GM21825 (cell line): Measurements from ENCODE around the gene BTBD9.

Source experiments
- ATAC-seq: cut with Tn5 transposase; IDR thresholded peaks from one replicate; pipeline ENCODE4 v1.9.1; 2021; ENCODE audit warnings: mild to moderate bottlenecking, moderate library complexity; ENCODE audit not compliant: unreplicated experiment

Gene BTBD9

DNA sequence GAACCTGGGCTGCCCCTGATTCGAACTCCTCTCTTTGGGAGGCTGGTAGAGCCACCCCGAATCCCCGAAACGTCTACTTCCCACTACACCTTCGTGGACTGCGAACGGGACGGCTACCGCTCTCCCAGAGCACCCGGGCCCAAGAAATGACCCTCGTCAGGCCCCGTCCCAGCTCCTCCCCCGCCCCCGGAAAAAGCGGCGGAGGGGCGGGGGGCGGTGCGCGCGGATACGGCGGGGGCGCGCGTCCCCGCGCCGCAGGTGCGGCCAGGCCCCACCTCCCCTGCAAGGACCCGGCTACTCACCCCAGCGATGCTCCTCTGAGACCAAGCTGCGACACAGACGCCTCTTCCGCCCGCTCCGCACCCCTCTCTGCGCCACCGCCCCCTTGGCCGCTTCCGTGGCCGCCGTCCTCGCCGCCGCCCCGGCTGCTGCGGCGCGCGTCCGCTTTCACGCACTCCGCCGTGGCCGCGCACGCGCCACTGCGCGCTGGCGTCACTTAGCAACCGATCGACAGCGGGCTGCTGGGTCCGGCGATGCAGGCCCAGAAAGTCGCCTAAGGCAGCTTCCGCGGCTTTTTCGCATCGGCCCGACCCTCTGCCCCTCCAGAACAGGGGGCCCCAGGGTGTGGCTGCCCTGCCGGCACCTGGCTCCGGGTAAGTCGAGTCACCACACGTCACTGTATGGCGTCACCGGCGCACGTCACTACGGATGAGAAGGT lies at the start of gene BTBD9:
BTBD9 (minus strand) TSS at position 432 of the 718 bp plus-strand sequence.
- ATAC-seq = peak; percentile 77

DNA sequence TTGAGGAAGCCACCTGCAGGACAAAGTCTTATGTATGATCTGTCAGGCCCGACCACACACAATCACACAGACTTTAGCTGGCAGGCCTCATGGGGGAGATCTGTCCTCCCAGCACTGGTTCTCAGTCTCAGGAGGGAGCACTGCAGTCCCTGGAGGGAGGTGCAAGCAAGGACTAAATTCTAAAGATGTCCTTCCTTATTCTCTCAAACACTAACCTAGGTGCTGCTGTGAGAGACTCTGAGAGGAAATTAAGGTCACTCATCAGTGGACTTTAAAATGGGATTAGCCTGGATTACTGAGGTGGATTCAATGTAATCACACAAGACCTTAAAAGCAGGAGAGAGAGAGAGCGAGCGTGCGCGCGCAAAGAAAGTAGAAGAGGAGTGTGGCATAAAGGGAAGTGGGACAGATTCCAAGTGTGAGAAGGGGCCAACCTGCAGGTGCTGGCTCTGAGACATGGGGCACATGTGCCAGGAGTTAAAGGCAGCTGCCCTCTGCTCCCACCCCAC lies 48.9 kb upstream of the BTBD9 start:
- ATAC-seq = peak; percentile 57

DNA sequence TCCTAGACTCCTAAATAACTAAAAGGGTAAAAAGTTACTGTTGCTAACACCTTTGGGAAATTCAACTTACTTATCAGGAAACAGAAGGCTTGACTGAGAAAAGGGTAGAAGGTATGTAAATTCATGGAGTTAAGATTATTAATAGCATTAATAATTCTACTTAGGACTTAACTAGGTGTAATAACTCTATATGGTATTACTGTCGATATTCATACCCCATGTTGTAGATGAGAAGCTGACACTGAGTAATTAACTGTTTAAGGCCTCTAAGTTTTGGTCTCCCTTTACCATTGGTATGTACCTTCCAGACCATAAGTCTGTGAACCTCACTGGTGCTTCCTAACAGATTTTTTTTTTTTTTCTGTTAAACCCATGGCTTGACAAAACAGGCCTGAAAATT lies 47.8 kb upstream of the BTBD9 start:
- no peak for ATAC-seq

DNA sequence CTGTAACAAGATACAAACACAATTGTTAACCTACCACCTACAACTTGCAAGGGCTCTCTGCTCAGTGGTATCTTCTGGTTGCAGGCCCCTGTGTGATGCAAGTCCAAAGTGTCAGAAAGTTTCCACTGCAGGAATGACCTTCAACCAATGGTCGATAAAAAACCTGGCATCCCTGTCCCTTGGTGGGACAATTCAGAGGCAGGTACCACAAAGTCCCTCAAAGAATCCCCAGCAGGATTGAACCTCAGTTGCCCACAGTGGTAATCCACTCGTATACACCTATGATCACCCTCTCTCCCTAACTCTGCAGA lies 47.3 kb upstream of the BTBD9 start:
- ATAC-seq = no peak

DNA sequence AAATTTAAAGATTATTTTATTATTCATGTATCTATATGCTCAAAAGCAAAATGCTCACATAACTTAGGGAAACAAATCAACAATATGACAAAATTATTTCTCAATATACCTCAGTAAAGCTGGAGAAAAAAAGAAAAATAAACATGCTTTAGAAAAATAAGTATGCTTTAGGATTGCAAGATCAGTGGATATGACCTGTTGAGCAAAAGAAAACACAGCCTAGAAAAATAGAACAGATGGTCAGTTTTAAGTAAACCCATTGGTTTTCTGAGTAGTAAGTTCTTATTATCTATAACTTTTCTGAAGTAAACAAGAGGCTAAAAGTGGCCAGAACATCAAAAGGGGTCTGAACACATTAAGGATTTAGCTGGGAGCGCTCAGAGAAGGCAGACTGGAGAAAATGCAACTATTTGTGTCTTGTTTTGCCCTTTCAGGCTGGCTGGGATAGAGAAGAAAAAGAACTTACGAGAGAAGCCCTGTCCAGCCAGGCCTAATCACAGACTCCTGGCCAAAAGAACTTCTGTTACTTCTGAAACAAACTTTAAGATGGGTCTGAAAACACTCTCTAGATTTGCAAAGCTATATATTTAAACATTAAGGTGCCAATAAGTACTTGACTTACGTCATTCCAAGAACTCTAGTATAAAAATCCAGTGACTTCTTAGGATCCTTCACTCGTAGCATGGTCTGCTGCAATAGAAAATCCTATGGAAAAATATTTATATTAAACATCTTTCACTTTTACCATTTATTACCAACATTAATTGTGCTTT lies 46.7 kb upstream of the BTBD9 start:
- ATAC-seq = no peak

DNA sequence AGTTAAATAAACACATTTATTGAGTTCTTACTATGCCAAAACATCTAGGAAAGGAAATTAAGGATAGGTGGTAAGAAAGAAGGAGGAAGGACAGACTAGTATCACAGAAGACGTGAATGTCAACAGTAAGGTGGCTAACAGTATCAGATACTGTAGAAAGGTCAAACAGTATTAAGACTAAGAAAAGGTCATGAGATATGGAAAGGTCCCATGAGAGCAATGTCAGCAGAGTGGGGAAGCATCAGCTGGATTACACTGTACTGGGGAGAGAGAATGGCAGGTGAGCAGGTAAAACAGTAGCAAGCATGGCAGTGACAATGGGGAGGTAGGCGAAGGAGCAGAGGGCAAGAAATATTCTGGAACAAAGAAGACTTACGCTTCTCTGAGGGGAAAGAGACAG lies 45.2 kb upstream of the BTBD9 start:
- ATAC-seq = no peak

DNA sequence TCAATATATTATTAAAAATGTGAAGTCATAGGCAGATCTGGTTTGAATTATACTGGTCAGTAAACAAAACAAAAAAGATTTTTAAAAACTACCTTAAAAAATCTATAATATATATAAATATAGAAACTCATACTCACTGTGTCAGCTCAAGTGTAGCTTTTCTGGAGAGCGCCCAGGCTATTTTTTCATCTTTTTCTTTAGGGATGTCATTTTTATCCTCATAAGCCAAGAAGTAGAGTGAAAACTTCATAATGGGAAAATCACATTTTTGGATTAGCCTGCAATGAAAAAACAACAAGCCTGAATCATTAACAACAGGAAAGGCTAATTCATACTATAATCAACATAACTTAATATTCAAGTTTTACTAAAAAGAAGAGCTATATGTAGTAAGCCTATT lies 44.5 kb upstream of the BTBD9 start:
- no peak for ATAC-seq

DNA sequence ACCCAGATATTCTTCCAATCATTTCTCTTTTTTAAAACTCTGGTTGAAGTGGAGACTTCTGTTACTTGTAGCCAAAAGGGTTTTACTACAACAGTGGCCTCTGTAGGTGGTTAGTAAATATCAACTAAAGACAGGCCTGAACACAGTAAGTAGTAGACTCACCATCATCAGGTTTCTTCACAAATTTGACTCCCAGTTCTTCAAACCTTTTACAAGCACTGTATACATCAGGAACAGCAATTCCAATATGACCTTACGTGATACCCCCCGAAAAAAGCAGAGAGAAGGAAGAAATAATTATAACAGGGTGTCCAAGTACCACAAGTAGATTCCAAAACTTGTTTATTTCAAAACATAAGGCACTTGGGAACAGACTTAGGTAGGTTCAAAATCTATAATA lies 42.1 kb upstream of the BTBD9 start:
- no peak for ATAC-seq

DNA sequence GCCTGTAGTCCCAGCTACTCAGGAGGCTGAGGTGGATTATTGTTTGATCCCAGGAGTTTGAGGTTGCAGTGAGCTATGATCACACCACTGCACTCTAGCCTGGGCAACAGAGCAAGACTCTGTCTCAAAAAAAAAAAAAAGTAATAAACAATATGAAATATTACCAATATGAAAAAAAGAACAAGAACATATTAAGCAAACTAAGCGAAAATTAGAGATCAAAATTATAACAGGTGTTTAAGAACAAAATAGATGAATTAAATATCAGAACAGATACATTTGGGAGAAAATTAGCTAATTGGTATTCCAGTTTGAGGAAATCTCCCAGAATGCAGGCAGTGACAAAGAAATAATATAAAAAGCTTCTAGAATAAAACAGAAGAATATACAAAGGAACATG lies 39.9 kb upstream of the BTBD9 start:
- no peak for ATAC-seq

DNA sequence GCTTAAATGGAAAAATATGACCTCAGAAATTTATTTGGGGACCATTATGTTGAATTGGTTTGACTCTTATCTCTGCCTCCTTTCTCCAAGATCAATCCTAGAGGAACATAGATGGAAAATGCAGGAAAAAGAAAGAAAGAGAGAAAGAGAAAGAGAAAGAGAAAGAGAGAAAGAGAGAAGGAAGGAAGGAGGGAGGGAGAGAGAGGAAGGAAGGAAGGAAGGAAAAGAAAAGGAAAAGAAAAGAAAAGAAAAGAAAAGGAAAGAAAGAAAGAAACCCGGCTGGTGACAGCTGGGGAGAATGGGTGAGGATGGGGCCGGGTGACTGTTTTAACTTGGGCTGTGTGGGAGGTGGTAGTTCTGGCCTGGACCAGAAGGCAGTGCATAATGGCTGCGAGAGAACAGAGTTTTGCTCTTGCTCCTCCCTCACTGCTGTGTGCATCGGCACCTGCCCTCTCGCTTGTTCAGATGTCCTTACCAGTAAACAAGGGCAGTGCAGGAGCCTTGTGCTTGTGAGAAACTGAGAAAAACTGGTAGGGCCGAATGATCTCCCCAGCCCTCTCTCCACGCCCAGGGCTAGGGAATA lies 38.5 kb upstream of the BTBD9 start:
- ATAC-seq = no peak

DNA sequence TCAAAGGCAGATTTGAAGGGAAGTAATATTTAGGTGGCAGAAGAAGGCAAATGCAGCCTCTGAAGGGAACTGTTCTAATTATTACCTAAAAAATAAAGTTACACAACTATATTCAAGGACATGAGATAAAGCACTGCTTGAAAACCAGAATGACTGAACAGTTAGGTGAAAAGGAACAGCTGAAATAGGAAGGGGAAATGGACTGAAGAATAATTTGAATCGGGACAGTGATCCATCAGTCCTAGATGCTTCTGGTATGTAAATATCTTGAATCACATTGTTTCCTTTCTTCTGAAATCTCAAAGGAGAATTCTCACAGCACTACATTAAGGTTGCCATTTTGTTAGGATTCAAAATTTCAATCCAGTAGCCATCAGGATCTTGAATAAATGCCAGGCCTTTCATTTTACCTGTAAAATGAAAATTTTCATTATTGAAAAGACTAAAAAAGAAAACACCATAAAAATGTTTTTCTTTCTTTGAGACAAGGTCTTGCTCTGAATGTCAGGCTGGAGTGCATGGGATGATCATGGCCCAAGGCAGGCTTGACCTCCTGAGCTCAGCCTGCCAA lies 37.3 kb upstream of the BTBD9 start:
- ATAC-seq = no peak

DNA sequence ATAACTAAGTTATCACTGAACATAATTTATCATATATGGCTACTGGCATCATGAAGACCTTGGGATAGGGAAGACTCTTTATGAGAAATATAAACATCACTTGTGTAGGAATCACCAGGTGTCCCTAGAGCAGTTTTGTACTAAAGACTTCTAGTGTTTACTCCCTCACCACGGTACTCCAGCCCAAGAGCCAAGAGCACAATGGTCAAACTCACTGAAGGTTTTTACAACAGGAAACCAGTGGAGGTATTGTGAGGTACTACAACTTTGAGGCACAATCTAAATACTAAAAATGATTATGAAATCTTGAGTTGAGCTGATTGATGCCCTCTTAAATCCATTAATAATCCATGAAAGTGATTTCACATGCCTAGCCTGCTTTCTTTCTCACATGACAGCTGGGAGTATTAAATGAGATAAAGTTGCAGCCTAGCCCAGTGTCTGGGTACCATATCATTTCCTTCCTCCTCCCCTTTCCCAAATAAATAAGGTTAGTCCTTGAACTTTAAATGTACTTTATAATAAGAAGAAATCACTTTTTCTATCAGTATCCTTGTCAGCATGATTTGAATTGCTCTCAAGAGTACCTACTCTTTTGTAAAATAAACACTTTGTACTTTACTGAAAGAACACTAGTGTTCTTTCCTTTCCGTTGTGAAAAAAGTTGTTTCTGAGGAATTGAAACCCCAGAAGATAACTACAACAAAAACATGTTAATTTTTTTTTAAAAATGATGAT lies 36.7 kb upstream of the BTBD9 start:
- ATAC-seq = no peak

DNA sequence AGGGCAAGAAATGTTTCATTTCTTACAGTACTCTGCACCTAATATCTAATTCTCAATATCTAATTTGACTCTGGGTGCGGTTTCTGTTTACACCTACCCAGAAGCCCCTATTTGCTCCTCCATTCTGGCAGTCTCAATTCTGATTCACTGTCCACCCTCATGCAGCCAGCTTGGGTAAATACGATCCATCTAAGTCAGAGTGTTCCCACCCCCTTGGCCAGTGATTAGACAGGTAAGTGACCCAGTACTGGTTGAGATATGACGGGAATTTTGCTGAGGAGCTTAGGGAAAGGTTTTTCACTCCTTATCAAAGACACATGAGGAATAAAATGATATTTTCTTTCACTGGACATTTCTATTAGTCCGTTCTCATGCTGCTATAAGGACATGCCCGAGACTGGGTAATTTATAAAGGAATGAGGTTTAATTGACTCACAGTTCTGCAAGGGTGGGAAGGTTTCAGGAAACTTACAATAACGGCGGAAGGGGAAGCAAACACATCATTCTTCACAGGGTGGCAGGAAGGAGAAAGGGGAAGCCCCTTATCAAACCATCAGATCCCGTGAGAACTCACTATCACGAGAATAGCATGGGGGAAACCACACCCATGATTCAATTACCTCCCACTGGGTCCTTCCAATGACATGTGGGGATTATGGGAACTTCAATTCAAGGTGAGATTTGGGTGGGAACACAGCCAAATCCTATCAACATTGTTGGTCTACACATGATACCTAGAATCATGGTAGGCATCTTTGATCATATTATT lies 33.9 kb upstream of the BTBD9 start:
- ATAC-seq = no peak

DNA sequence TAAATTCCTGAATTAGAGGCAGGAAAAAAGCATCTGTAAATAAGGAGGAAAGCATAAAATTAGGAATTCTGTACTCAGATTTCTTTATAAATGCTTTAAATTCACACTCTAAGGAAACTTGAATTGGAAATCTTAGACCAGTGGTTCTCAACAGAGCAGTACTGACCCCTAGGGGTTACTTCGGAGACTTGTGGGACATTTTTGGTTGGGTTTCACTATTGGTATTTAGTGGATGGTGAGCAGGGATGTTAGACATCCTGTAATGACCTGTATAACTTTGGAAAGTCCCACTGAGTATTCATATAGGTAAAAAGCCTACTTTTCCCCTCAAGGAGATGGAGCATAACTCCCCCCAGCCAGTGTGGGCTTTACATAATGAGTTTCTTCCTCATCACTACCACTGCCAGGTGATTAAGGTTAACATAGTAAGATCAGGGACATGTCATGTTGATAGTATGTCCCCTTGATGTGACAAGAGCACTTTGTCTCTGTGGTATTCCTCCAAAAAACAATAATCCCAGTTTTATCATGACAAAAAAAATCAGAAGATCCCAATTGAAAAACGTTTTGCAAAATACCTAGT lies 32.2 kb upstream of the BTBD9 start:
- ATAC-seq = peak; percentile 64

DNA sequence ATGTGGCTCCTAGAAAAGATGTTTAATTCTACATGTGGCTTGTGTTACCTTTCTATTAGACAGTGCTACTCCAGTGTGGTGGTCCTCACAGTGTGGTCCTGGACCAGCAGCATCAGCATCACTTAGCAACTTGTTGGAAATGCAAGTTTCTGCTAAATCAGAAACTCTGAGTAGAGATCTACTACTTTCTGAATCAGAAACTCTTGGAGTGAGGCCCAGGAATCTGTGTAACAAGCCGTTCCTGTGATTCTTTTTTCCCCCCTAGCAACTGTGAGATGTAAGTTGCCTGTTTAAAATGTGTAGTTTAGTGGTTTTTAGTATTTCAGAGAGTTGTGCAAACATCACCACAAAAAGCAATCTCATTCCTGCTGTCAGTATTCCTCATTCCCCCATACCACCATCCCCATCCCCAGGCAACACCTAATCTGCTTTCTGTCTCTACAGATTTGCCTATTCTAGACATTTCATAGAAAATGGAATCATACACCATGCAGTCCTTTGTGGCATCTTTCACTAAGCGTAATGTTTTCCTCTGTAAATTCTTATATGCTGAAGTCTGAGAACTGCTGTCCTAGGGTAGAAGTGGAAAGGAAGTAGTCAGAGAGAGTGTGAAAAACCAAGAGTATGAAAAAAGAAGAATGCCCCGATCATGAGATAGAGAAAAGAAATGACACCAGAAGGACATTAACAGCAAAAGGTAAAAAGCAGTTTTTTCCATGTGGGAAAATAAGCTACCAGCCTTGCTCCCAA lies 18.9 kb upstream of the BTBD9 start:
- ATAC-seq = no peak

DNA sequence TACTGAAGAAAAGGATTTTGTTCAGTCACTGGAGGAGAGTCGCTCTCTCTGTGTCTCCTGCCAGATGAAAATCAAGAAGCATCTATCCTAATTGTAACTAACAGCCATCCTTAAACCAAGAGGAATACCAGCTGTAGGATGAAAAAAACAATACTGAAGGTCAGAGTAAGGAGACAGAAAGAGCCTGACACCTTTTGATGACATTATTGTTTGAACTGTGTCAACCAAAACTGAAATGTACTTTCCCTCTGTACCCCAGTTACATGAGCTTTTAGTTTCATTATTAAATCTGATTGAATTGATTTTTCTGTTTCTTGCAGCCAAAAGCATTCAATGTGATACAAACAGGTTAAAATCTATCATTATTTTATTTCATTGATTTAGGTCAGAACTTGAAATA lies 17.2 kb upstream of the BTBD9 start:
- ATAC-seq = no peak

DNA sequence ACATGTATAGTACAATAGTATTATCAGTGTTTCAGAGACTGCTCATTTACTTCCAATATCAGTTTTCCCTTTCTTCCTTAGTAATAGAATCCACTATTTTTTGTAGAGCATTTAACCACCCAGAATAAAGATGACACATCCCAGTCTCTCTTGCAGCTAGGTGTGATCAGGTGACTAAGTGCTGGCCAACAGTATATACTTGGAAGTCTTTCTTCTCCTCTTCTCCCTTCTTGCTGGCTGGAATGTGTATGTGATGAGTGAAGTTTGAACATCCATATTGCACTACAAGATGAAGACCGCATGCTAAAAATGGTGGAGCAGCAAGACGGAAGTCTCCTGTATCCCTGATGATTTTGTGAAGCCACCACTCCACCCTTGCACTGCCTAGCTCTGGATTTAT lies 14.5 kb upstream of the BTBD9 start:
- ATAC-seq = no peak

DNA sequence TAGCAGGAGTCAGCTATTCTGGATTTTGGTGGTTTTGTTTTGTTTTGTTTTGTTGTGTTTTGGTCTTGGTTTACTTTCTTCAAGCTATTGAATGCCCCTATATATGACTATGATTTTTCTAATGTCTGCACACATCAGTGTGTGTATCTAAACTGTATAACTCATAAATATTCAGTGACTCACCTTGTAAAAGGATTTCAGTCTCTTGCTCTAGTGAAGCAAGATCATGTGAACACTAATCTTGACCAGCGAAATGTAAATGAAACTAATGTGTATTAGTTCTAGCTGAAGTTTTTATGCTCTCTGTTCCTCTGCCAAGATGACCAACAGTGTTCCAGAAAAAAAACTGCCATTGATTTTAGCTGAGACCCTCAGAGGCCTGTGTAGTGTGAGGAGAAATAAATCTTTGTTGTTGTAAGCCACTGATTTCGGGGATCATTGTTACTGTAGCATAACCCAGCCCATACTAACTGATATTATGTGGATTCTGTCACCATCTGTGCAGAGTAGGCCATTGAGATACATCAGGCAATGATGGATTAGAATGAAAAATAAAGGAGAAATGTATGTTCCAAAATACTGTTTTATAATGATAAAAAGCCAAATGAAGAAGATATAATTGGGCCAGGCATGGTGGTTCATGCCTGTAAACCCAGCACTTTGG lies 11.5 kb upstream of the BTBD9 start:
- ATAC-seq = no peak
